T-helper 2 cell treated with Interferon-gamma antibody and Interleukin-4, amounts not matched to agents 100 ng/mL and 5 ng/mL, for 36 hours (primary cell): ENCODE measurements around the gene MARCO. TPM values are rescaled to one million over a fixed set of nuclear protein-coding genes. Genes with fewer than 3 reads are reported as not detected.
"Not testable (repeated sequence)": the region's sequence is repeated elsewhere in the genome, so short reads cannot be mapped to it uniquely, and the experiment has no call there.

Experiments used
- intact Hi-C: fragments of 100-400 bp; cut with micrococcal nuclease; formaldehyde crosslinking; loops from one replicate; pipeline ENCODE4 v1.15.1; 2023
- total RNA-seq: library from RNA; stranded (reverse); gene quantifications from 2 replicates; pipeline ENCODE4 v1.2.3, GENCODE V29; 2022

Gene MARCO
- total RNA-seq, 1 donor from 2014 or later: not detected

- intact Hi-C loops: no loop called here
These were observed 16.0 kb upstream of the MARCO start for GRCh38 chr2:118925981-118926380.

GRCh38 chr2:118929059-118929458 lies 12.9 kb upstream of the MARCO start:
- intact Hi-C loops: no loop called here

GRCh38 chr2:118932949-118933348 lies 9.0 kb upstream of the MARCO start:
- intact Hi-C loops: no loop called here

GRCh38 chr2:118936306-118936705 lies 5.7 kb upstream of the MARCO start:
- intact Hi-C loops: no loop called here

- intact Hi-C loops: no loop called here
These were observed 5.1 kb upstream of the MARCO start for GRCh38 chr2:118936936-118937335.

DNA sequence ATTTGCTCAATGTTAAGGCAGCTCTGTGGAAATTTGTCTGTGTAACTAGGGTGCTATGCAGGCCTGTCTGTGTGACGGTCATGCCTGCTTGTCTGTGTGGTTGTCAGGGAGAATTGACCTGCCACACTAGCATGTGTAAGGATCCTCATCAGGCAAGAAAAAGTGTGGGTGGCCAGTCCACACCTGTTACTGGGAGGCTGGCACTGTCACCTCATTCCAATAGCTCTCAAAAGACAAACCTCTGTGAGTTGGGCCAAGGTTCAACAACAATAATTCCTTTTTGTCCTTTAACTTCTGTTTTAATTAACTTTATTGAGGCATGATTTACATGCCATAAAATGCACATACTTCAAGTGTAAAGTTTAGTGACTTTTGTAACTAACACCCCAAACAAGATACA lies 4.2 kb upstream of the MARCO start:
- intact Hi-C loops: no loop called here

DNA sequence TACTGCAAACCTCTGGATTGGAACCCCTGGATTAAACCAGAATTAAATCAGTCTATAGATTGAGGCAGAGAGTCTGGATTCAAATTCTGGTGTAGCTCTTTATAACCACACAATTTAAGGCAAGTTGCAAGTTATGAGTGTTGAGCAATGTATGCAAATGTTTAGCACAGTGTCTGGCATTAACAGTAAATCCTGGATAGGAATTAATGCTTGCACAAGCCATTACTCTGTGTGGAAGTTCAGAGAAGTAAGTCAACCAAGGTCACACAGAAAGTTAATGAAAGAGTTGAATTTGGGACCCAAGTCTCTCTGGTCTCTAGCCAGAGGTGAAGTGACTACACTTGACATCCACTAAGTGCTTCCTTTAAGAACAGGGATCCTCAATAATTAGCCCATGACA lies 2.0 kb upstream of the MARCO start:
- intact Hi-C loops: no loop called here

GRCh38 chr2:118940486-118941120 lies 1.4 kb upstream of the MARCO start:
- intact Hi-C loops: no loop called here

DNA sequence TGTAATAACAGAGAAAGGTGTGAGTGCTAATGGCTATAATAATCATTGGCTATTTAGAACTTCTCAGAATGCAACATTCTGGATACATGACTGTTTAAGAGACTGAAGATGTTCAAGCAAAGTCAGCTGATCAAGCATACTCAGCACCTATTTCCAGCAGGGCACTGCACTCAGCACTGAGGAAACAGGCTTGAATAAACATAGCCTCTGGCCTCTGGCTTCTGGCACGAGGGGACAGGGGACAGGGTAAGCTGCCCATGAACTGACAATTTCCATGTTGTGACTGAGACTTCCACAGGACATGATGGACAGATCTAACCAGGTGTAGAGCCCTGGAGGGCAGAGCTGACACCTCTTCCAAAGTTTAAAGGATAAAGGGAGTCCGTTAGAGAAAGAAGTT lies 1.3 kb downstream of the MARCO start:
- intact Hi-C loops: no loop called here

GRCh38 chr2:118945881-118946280 lies 3.9 kb downstream of the MARCO start:
- intact Hi-C loops: no loop called here

- intact Hi-C loops: not testable (repeated sequence)
These were observed 6.3 kb downstream of the MARCO start for GRCh38 chr2:118948266-118948665.

- intact Hi-C loops: no loop called here
These were observed 12.5 kb downstream of the MARCO start for GRCh38 chr2:118954297-118955060.

DNA sequence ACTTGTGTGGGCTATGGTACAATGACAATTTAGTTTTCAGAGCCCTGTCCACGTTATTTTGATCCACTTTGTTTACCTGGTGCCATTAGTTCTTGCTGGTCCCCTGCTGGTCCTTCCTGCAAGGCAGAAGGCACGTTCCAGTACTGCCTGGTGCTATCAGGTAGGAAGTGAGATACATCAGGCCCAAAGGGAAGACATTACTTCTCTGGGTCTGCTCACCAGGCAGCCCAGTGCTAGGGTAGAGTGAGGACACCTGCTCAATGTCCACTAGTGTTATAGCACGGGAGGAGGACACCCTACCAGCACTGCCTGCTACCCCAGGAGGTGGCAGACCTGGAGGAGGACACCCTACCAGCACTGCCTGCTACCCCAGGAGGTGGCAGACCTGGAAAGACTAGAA lies 23.7 kb downstream of the MARCO start:
- intact Hi-C loops: no loop called here

- intact Hi-C loops: no loop called here
These were observed 25.3 kb downstream of the MARCO start for GRCh38 chr2:118967124-118967880.

DNA sequence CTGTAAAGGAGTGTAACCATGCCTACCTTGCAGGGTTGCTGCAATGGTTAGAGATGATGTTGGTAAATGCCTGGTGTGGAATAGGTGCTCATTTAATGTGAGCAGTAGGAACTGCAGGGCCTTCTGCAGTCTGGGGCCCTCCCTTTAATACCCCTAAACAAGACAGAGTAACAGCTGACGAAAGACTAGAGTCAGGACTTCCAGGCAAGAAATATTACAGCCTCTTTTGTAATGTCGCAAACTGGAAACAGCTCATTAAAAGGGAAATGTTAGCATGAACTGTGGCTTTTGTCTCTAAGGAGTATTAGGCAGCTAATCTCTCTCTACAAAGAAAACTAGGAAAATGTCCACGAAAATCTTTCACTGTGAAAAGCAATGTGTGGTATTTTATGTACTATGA lies 26.0 kb downstream of the MARCO start:
- intact Hi-C loops: no loop called here

GRCh38 chr2:118968961-118969733 lies 27.2 kb downstream of the MARCO start:
- intact Hi-C loops: no loop called here

DNA sequence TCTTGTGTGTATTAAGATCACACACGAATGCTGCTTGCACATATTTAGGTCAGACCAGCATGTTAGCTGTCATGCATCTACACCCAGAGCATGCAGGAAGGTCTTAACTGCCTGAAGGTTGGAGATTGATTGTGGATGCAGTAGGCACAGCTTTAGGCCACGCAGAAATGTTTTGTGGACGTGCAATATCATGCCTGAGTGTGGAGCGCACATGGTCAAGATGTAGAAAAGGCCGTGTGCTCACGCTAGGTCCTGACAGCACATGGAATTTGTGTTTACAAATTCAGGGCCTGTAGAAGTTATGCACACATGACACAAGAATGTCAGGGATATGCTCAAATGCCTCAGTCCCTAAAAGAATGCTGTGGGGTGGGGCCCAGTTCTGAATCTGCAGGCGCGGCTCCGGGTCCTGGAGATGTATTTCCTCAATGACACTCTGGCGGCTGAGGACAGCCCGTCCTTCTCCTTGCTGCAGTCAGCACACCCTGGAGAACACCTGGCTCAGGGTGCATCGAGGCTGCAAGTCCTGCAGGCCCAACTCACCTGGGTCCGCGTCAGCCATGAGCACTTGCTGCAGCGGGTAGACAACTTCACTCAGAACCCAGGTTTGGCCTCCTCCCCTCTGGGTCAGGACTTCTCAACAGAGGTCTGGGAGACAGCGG lies 27.9 kb downstream of the MARCO start:
- intact Hi-C loops: no loop called here

DNA sequence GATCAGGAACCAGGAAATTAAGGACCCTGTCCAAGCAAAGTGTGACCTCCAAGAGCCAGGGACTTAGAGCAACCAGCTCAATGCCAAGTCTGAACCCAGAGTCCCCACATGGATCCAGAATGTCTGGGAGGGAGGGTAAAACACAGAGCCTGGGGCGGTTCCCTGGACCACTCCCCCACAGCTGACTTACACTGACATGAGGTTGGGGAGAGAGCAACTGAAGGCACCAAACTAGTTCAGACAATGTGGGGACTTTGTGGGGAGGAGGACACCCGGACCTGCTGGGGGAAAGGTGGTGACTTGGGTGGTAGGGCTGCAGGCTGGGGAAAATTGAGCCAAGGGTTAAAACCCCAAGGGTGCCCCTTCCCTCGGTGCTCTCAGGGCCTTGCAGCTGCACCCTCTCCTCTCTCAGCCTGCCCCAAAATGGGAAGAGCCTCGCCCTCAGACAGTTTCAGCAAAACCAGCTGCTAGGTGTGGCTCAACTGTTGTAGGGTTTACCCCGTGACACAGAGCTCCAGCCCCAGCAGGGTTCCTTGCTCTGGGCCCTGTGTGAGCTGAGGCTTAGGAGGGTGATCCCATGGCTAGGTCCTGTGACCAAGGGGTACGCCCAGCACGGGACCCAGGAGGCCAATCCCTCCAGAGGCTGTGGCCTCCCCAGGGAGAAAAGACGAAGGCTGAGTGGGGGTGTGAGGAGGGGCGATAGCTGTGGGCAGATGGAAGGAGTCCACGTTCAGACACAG lies 28.6 kb downstream of the MARCO start:
- intact Hi-C loops: no loop called here

- intact Hi-C loops: no loop called here
These were observed 29.5 kb downstream of the MARCO start for GRCh38 chr2:118971245-118972122.
